A549 (cell line): ENCODE measurements around the gene ZNF280B. TPM values are rescaled to one million over a fixed set of nuclear protein-coding genes. Genes with fewer than 3 reads are reported as not detected.
"Not testable (repeated sequence)": the region's sequence is repeated elsewhere in the genome, so short reads cannot be mapped to it uniquely, and the experiment has no call there.

Experiments
- ATAC-seq, 2 experiments: fragments of 200-7000 bp in 1 of 2; fragments of >200 bp in 1 of 2; cut with Nextera tagmentation in 1 of 2; cut with Tn5 transposase in 1 of 2; 3 replicates each; pipeline versions ENCODE4 v1.8.0 to v1.9.1; 2018 to 2020; ENCODE audit warnings: mild to moderate bottlenecking in 1 of 2, moderate library complexity in 1 of 2
- CTCF ChIA-PET: fragments of 300-600 bp; sonication (Branson Sonifier 250); formaldehyde crosslinking; extraction: SDS; loops from one replicate; lab custom pipeline; 2021; ENCODE audit warnings: antibody characterized with exemption, inconsistent platforms; lab: Yijun Ruan, JAX
- POLR2A ChIA-PET: fragments of 350-600 bp; formaldehyde crosslinking; extraction: SDS; loops from one replicate; lab custom pipeline; 2021; ENCODE audit warnings: antibody characterized with exemption, inconsistent platforms; lab: Yijun Ruan, JAX
- DNase-seq, 2 experiments: peaks; one replicate each; pipeline versions ENCODE4 v3.0.0 to v3.0.0-alpha.2; 2011 to 2016; ENCODE audit warnings: low read depth in 1 of 2, low spot score in 1 of 2
- FAIRE-seq: peaks from 2 replicates; lab custom pipeline; 2011; peaks lifted over from hg19 to GRCh38; lab: Jason Lieb, UNC
- H3K27ac ChIP-seq, 2 experiments: fragments of >200 bp; sonication (Bioruptor Twin); formaldehyde crosslinking; 3 replicates each; pipeline ENCODE4 v1.5.1; 2016 to 2017
- H3K4me1 ChIP-seq: fragments of >200 bp; sonication (Bioruptor Twin); formaldehyde crosslinking; 3 replicates; pipeline ENCODE4 v1.6.1; 2016
- H3K4me2 ChIP-seq: fragments of >200 bp; sonication (Bioruptor Twin); formaldehyde crosslinking; 3 replicates; pipeline ENCODE4 v1.6.1; 2016
- H3K4me3 ChIP-seq: fragments of >200 bp; sonication (Bioruptor Twin); formaldehyde crosslinking; 3 replicates; pipeline ENCODE4 v1.5.1; 2016
- H3K9me3 ChIP-seq: fragments of >200 bp; sonication (Bioruptor Twin); formaldehyde crosslinking; 3 replicates; pipeline ENCODE4 v1.6.1; 2016
- CBX8 ChIP-seq: fragments of 200-600 bp; sonication (generic); IDR thresholded peaks from 2 replicates; pipeline ENCODE4 v1.6.1; 2016
- FOXS1 ChIP-seq: fragments of 250-450 bp; sonication (Bioruptor Pico); IDR thresholded peaks from 2 replicates; pipeline ENCODE4 v1.5.0; 2020; ENCODE audit warnings: mild to moderate bottlenecking, moderate library complexity
- GATA3 ChIP-seq: IDR thresholded peaks from 2 replicates; pipeline ENCODE4 v1.6.1; 2012; ENCODE audit warnings: borderline replicate concordance
- HDAC2 ChIP-seq: fragments of 200-600 bp; sonication (generic); IDR thresholded peaks from 2 replicates; pipeline ENCODE4 v1.6.1; 2016
- HEYL ChIP-seq: fragments of 250-450 bp; sonication (Bioruptor Pico); IDR thresholded peaks from 2 replicates; pipeline ENCODE4 v1.8.0; 2021; ENCODE audit warnings: mild to moderate bottlenecking, moderate library complexity
- JUN ChIP-seq, 2 experiments: fragments of >200 bp; sonication (Bioruptor Twin); formaldehyde crosslinking; IDR thresholded peaks; 2 replicates in 1 of 2; 3 replicates in 1 of 2; pipeline ENCODE4 v1.6.1; 2016 to 2017
- JUNB ChIP-seq: fragments of >200 bp; sonication (Bioruptor Twin); formaldehyde crosslinking; IDR thresholded peaks from 2 replicates; pipeline ENCODE4 v1.6.1; 2016
- MAFK ChIP-seq: fragments of 450-650 bp; IDR thresholded peaks from 2 replicates; pipeline ENCODE4 v1.6.1; 2014; ENCODE audit not compliant: partially characterized antibody
- NFE2L2 ChIP-seq: fragments of 150-350 bp; conservative IDR thresholded peaks from 2 replicates; pipeline ENCODE4 v1.6.1; 2014; ENCODE audit warnings: low read length
- NPAS2 ChIP-seq: fragments of 250-450 bp; sonication (Bioruptor Pico); IDR thresholded peaks from 2 replicates; pipeline ENCODE4 v1.8.0; 2022; ENCODE audit warnings: mild to moderate bottlenecking, moderate library complexity, borderline replicate concordance
- PHF8 ChIP-seq: fragments of 200-600 bp; sonication (generic); IDR thresholded peaks from 2 replicates; pipeline ENCODE4 v1.6.1; 2016; ENCODE audit warnings: low read depth, mild to moderate bottlenecking, antibody characterized with exemption, moderate library complexity, borderline replicate concordance
- RAD21 ChIP-seq, 2 experiments: fragments of >200 bp in 1 of 2; sonication (Bioruptor Twin) in 1 of 2; formaldehyde crosslinking in 1 of 2; IDR thresholded peaks in 1 of 2; conservative IDR thresholded peaks in 1 of 2; 2 replicates in 1 of 2; 3 replicates in 1 of 2; pipeline ENCODE4 v1.6.1; 2012 to 2018; ENCODE audit warnings: inconsistent platforms in 1 of 2
- RFX5 ChIP-seq: fragments of 450-650 bp; IDR thresholded peaks from 2 replicates; pipeline ENCODE4 v1.7.1; 2014; ENCODE audit warnings: antibody characterized with exemption, mild to moderate bottlenecking, moderate library complexity
- SMC3 ChIP-seq: fragments of >200 bp; sonication (Bioruptor Twin); formaldehyde crosslinking; IDR thresholded peaks from 3 replicates; pipeline ENCODE4 v1.6.1; 2018; ENCODE audit warnings: inconsistent platforms
- TFCP2L1 ChIP-seq: fragments of 250-450 bp; sonication (Bioruptor Pico); IDR thresholded peaks from 2 replicates; pipeline ENCODE4 v1.5.0; 2021; ENCODE audit warnings: mild to moderate bottlenecking
- ZC3H11A ChIP-seq: fragments of 450-650 bp; IDR thresholded peaks from 2 replicates; pipeline ENCODE4 v1.6.1; 2014; ENCODE audit warnings: antibody characterized with exemption, mild to moderate bottlenecking
- ZSCAN20 ChIP-seq: fragments of 250-450 bp; sonication (Bioruptor Pico); IDR thresholded peaks from 2 replicates; pipeline ENCODE4 v1.8.0; 2022; ENCODE audit warnings: mild to moderate bottlenecking, moderate library complexity
- WGBS: methylation state at CpG from one replicate; pipeline ENCODE4 v1.1.6; 2017; ENCODE audit errors: missing lambda C conversion rate; 5-methylcytosine and 5-hydroxymethylcytosine counted together
- polyA plus RNA-seq, 4 experiments: library from polyadenylated mRNA; depleted of rRNA in 3 of 4; stranded (reverse); fragments of >200 nt; fragmentation: RNase III in 1 of 4; extraction: RNeasy Plus Mini Kit Qiagen cat#74134 plus additional on column Dnase treatment in 1 of 4; gene quantifications; 2 replicates in 3 of 4; 3 replicates in 1 of 4; pipeline ENCODE4 v1.2.3, GENCODE V29; 2011 to 2017
- TF ChIP-seq, protein P1 (sequence below): IDR thresholded peaks from 2 replicates; pipeline ENCODE4 v1.6.1; 2012
- TF ChIP-seq, protein P2 (sequence below): fragments of 150-350 bp; IDR thresholded peaks from 2 replicates; pipeline ENCODE4 v1.6.1; 2014; ENCODE audit warnings: low read depth, mild to moderate bottlenecking, low read length
- TF ChIP-seq, protein P3 (sequence below): fragments of 250-450 bp; sonication (Bioruptor Pico); IDR thresholded peaks from 2 replicates; pipeline ENCODE4 v1.5.0; 2021; ENCODE audit warnings: mild to moderate bottlenecking, moderate library complexity, borderline replicate concordance

Gene ZNF280B
- polyA plus RNA-seq, 2 of the 4 experiments (the other 2 are of a cell fraction) = 2.3 to 5.1 TPM

DNA sequence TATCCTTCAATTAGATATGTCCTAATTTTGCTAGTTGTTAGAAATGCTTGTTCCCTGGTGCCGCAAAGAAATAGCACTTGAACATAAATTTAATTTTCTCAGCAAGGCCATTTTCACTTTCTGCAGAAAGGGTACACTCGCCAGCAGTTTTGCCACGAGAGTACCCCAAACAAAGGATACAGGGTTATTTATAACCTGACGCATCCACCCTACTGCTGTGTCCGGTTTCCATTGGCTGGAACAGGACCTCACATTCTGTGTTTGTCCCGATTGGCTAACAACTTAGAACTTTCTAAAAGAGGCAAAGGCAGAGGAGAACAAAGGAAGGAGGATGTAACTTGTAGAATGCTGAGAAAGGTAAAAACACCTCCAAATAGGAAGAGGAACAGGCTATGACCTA, 1.4 kb upstream of the ZNF280B start:
- H3K4me1 ChIP-seq, DNase-seq, FAIRE-seq, H3K27ac ChIP-seq, H3K4me2 ChIP-seq, POLR2A ChIA-PET, H3K4me3 ChIP-seq, H3K9me3 ChIP-seq, ATAC-seq: not testable (repeated sequence)
- 85% methylated on average over 6 of the region's 6 CpGs for WGBS
- CTCF ChIA-PET = interaction anchor here (1.3 to 1.8 kb wide), 2 partner anchors 11 to 22 kb away, joined by 6 to 12 read pairs; no protein-coding TSS in a partner anchor

DNA sequence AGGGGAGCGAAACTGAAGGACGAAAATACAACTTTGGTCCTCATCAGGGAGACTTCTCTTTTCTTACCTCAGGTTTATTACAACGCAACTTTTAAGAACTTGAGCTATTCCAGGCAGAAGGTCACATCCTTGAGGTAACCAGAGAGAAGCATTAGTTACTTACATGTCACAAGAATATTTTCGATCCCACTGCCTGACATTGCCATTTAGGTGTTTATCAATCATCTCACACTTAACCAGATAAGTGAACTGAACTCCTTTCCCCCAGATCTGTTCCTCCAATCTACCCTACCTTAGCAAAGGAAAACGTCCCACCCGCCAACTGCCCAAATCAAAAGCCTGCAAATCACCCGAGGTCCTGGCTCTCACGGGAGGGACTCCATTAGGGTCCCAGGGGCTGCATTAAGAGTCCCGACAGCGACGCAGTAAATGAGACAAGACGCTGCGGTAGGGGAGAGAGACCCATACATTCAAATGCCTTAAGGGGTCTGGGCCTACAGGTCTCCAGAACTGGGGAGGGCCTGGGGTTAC, 734 bp downstream of the ZNF280B start:
- Histone ChIP-seq H3K4me3 (peak overlapping the region; percentile 87), H3K4me2 (peak overlapping the region; percentile 89), H3K4me1 (no peaks in the 10 kb centered on the region), H3K27ac (peak overlapping the region; percentile 77 to 91), H3K9me3 (peaks cover 3% of the 10 kb centered on the region; the same call in 2 of the 3 replicates)
- FAIRE-seq = no peak
- POLR2A ChIA-PET = interaction anchor here (1.6 kb wide), 1 partner anchor 12 kb away, joined by 19 read pairs; the partner anchor contains the start of gene ZNF280A
- WGBS = 52% methylated on average over 13 of the region's 13 CpGs
- TF ChIP-seq ZC3H11A = no peak
- CTCF ChIA-PET = interaction anchor here (1.3 to 2.0 kb wide), 5 partner anchors 9 to 52 kb away, joined by 3 to 17 read pairs (median 6); partner anchors contain the start of genes PRAME and ZNF280A
- no peak for DNase-seq
- peak in 1 of 2 experiments; percentile 36; a peak in 3 of 6 replicates for ATAC-seq

DNA sequence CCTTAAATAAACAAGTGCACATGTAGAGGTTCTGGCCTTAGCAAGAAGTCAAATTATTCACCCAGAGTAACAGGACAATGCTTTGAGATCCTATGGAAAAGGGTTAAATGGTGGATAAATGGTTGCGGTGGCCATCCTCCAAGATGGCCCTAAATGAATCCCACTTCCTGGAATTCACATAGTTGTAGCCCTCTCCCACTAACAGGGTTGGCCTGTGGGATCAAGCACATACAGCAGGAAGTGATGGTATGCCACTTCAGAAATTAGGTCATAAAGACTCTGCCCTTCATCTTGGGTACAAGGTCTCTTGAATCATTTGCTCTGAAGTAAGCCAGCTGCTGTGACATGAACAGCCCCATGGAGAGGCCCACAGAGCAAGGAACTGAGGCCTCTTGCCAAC, 1.8 kb downstream of the ZNF280B start:
- WGBS = 100% methylated on average over 1 of the region's 1 CpG
- Histone ChIP-seq H3K4me1 (no peaks in the 10 kb centered on the region), H3K4me3 (no peak overlapping the region), H3K4me2 (no peak overlapping the region), H3K9me3 (peaks cover 3% of the 10 kb centered on the region; the same call in 2 of the 3 replicates), H3K27ac (no peak overlapping the region)
- ATAC-seq (no peak), DNase-seq (no peak), FAIRE-seq (no peak)
- ChIA-PET POLR2A (no interaction called here), CTCF (interaction anchor here (1.3 to 1.7 kb wide), 2 partner anchors 13 to 43 kb away, joined by 3 read pairs; partner anchors contain the start of gene ZNF280A)
- TF ChIP-seq, protein P1, sequence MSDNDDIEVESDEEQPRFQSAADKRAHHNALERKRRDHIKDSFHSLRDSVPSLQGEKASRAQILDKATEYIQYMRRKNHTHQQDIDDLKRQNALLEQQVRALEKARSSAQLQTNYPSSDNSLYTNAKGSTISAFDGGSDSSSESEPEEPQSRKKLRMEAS = no peak
- TF ChIP-seq, protein P2, sequence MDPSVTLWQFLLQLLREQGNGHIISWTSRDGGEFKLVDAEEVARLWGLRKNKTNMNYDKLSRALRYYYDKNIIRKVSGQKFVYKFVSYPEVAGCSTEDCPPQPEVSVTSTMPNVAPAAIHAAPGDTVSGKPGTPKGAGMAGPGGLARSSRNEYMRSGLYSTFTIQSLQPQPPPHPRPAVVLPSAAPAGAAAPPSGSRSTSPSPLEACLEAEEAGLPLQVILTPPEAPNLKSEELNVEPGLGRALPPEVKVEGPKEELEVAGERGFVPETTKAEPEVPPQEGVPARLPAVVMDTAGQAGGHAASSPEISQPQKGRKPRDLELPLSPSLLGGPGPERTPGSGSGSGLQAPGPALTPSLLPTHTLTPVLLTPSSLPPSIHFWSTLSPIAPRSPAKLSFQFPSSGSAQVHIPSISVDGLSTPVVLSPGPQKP = no peak
- no peak for TF ChIP-seq PHF8
- TF ChIP-seq RFX5 = no peak
- TF ChIP-seq NPAS2 = no peak
- no peak for TF ChIP-seq MAFK
- no peak for TF ChIP-seq HDAC2
- no peak for TF ChIP-seq ZSCAN20
- TF ChIP-seq, protein P3, sequence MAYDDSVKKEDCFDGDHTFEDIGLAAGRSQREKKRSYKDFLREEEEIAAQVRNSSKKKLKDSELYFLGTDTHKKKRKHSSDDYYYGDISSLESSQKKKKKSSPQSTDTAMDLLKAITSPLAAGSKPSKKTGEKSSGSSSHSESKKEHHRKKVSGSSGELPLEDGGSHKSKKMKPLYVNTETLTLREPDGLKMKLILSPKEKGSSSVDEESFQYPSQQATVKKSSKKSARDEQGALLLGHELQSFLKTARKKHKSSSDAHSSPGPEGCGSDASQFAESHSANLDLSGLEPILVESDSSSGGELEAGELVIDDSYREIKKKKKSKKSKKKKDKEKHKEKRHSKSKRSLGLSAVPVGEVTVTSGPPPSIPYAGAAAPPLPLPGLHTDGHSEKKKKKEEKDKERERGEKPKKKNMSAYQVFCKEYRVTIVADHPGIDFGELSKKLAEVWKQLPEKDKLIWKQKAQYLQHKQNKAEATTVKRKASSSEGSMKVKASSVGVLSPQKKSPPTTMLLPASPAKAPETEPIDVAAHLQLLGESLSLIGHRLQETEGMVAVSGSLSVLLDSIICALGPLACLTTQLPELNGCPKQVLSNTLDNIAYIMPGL (CRISPR knock-in tag) = no peak
- TF ChIP-seq TFCP2L1 (CRISPR knock-in tag) = no peak
- no peak for TF ChIP-seq ZC3H11A
- TF ChIP-seq GATA3 = no peak
- no peak for TF ChIP-seq JUNB
- TF ChIP-seq CBX8 = no peak
- TF ChIP-seq JUN (IDR thresholded peaks at IDR 0.05) = no peak
- no peak for TF ChIP-seq FOXS1

DNA sequence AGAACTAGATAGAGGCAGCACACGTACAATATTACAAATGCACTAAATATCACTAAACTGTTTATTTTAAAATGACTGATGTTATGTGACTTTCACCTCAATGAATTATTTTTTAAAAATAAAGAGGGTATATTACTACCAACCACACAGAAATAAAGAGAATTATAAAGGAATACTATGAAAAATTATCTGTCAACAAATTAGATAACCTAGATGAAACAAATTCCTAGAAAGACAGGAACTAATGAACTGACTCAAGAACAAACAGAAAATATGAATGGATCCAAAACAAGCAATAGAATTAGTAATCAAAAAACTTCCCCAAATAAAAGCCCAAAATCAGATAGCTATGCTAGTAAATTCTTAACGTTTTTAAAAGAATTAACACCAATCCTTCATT, 10.3 kb downstream of the ZNF280B start:
- Histone ChIP-seq H3K4me3 (no peak overlapping the region), H3K9me3 (no peaks in the 10 kb centered on the region), H3K4me1 (no peaks in the 10 kb centered on the region), H3K4me2 (no peak overlapping the region), H3K27ac (no peak overlapping the region)
- no peak for DNase-seq
- TF ChIP-seq SMC3 (no peak), HEYL (CRISPR knock-in tag) (no peak), RAD21 (conservative IDR thresholded peaks at IDR 0.05 in 1 of 2, IDR thresholded peaks at IDR 0.05 in 1 of 2) (no peak), NFE2L2 (no peak), ZC3H11A (no peak), RFX5 (no peak)
- TF ChIP-seq, protein P3 (CRISPR knock-in tag) = no peak
- no peak for FAIRE-seq
- no peak for ATAC-seq
- POLR2A ChIA-PET = interaction anchor here (1.2 kb wide), 1 partner anchor 11 kb away, joined by 4 read pairs; the partner anchor contains the start of gene ZNF280B
- 68% methylated on average over 2 of the region's 2 CpGs for WGBS
- CTCF ChIA-PET = interaction anchor here (3.1 kb wide), 1 partner anchor 11 kb away, joined by 12 read pairs; the partner anchor contains the start of gene ZNF280B

DNA sequence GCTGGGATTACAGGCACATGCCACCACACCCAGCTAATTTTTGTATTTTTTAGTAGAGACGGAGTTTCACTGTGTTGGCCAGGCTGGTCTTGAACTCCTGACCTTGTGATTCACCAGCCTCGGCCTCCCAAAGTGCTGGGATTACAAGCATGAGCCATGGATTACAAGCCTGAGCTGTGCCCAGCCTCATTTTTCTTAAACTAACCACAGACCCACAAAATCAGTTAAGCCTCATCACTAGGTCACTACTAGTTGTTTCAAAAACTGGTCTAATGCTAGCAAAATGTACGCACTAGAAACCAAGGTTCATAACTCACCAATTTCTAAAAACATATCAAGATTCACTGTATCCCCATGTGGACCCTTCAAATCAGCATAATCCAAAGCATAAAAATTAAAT, 17.0 kb downstream of the ZNF280B start:
- H3K4me2 ChIP-seq, POLR2A ChIA-PET, H3K9me3 ChIP-seq, H3K27ac ChIP-seq, DNase-seq, FAIRE-seq, H3K4me3 ChIP-seq, H3K4me1 ChIP-seq, ATAC-seq: not testable (repeated sequence)
- WGBS = 75% methylated on average over 3 of the region's 3 CpGs
- CTCF ChIA-PET = interaction anchor here (0.7 to 1.1 kb wide), 2 partner anchors 22 to 493 kb away, joined by 3 read pairs; no protein-coding TSS in a partner anchor
